Measurements from ENCODE around the gene IFITM10.

Gene IFITM10

DNA sequence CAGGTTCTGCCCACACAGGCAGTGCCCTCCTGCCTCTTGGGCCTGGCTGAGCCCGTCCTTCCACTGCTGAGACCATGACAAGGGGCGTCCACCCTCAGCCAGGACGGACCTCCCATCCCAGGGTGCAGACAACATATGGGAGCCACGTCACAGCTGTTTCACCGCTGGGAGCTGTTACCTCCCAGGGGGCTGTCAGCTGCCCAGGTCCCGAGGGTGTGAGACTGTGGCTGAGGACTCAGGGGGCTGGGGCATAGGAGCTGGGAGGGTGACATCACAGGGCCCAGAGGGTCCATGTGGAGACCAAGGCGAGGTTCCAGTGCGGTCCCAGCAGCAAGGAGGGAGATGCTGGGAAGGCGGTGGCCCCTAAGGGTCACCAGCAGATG is 31.2 kb upstream of the IFITM10 start:
- Histone ChIP-seq H3K36me3 (ENCODE audit: insufficient read depth) (no peaks in the 10 kb centered on the region), H3K79me2 (ENCODE audit: insufficient read depth, low read depth) (no peaks in the 10 kb centered on the region), H2AFZ (ENCODE audit: low read depth) (no peak overlapping the region), H3K4me2 (no peak overlapping the region), H3K27ac (no peak overlapping the region), H3K4me1 (ENCODE audit: low read depth, poor library complexity, severe bottlenecking) (no peaks in the 10 kb centered on the region), H3K4me3 (IDR thresholded peaks at IDR 0.05; ENCODE audit: insufficient read depth, low read depth, low read length) (no peak overlapping the region), H3K9ac (no peak overlapping the region), H4K20me1 (ENCODE audit: insufficient read depth) (no peaks in the 10 kb centered on the region), H3K27me3 (ENCODE audit: insufficient read depth, low read depth) (peaks cover 76% of the 10 kb centered on the region)
- TF ChIP-seq, protein P1, sequence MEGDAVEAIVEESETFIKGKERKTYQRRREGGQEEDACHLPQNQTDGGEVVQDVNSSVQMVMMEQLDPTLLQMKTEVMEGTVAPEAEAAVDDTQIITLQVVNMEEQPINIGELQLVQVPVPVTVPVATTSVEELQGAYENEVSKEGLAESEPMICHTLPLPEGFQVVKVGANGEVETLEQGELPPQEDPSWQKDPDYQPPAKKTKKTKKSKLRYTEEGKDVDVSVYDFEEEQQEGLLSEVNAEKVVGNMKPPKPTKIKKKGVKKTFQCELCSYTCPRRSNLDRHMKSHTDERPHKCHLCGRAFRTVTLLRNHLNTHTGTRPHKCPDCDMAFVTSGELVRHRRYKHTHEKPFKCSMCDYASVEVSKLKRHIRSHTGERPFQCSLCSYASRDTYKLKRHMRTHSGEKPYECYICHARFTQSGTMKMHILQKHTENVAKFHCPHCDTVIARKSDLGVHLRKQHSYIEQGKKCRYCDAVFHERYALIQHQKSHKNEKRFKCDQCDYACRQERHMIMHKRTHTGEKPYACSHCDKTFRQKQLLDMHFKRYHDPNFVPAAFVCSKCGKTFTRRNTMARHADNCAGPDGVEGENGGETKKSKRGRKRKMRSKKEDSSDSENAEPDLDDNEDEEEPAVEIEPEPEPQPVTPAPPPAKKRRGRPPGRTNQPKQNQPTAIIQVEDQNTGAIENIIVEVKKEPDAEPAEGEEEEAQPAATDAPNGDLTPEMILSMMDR (conservative IDR thresholded peaks at IDR 0.05; ENCODE audit: low read depth, low read length), result no peak

DNA sequence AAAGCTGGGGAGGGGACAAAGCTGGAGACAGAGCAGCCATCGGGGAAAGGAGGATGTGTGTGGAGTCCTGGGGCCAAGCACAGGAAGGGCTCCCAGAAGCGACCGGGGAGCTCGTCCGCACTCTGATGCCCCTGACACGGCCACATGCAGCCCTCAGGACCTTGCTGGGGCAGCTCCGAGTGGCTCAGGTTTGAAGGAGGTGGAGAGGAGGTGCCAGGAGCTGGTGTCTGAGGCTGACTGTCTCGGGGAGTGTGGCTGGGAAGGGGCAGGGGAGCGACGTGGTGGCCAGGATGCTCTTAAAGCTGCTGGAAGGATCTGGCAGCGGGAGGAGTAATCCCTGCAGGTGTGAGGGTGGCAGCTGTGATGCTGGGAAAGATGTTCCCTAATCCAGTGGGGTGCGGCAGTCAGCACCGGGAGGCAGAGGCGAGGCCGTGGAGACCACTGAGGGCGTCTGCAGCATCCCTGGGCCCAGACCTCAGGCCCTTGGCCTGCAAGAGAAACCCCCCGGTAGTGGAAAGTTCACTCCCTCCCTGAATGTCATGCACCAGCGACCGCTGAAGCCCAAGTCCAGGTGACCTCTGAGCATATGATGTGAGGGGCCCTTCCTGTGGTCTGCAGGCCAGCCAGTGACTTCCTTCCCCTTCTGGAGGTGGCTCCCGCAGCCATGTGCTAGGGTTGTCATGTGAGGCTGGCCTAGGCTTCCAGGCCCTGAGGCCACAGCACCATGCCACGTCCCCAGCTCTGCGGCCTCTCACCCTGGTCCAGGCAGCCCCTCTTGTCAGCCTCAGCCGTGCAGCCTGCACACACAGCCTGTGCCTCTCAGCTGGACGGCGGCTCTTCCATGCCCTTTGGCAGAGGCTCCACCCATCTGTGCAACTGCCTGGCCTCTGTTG is 30.6 kb upstream of the IFITM10 start:
- Histone ChIP-seq H3K9ac (no peak overlapping the region), H3K27me3 (ENCODE audit: insufficient read depth, low read depth) (peaks cover 77% of the 10 kb centered on the region)

DNA sequence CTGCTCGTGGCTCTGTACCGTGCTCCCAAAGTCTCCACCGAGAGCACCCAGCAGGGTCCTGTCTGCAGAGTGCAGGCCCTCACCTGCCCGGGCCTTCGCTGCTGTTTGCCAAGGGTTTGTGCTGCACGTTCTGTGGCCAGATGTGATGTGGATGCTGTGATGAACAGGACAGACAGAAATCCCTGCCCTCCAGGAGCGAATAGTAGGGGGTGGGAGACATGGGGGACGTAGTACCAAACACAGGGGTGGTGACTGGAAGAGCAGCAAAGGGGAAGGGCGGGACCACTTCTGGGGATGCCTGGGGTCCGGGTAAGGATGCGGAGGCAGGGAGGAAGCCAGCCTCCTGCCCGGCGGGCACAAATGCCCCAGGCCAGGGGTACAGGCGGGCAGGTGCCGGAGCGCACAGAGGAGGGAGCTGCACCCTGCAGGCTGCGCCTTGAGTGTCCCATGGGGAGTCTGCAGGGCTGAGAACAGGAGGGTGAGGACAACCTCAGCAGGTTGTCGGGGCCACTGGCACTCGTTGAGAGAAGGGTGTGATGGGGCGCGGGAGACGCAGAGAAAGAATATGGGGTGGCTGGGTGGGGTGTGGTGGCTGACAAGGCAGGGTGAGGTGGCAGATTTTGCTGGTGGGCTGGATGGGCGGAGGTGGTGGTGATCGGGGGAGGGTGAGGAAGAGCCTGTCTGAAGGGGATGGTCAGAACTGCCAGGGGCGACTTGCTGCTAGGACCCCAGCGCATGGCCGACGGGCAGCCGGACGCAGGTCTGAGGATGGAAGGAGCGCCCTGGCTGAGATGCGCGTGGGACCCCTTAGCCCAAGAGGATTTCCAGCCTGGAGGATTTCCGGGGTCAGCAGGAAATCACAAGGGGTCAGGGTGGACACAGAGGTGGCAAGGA is 29.7 kb upstream of the IFITM10 start:
- TF ChIP-seq, protein P1 (conservative IDR thresholded peaks at IDR 0.05; ENCODE audit: low read depth, low read length), result no peak
- Histone ChIP-seq H3K27ac (no peak overlapping the region), H4K20me1 (ENCODE audit: insufficient read depth) (no peaks in the 10 kb centered on the region), H3K4me2 (no peak overlapping the region), H3K9ac (no peak overlapping the region), H3K79me2 (ENCODE audit: insufficient read depth, low read depth) (no peaks in the 10 kb centered on the region), H3K36me3 (ENCODE audit: insufficient read depth) (no peaks in the 10 kb centered on the region), H2AFZ (ENCODE audit: low read depth) (no peak overlapping the region), H3K27me3 (ENCODE audit: insufficient read depth, low read depth) (peaks cover 75% of the 10 kb centered on the region), H3K4me3 (IDR thresholded peaks at IDR 0.05; ENCODE audit: insufficient read depth, low read depth, low read length) (no peak overlapping the region), H3K4me1 (ENCODE audit: low read depth, poor library complexity, severe bottlenecking) (no peaks in the 10 kb centered on the region)

More for the DNA sequence above, 30.6 kb upstream of the IFITM10 start:
- Histone ChIP-seq H3K36me3 (ENCODE audit: insufficient read depth) (no peaks in the 10 kb centered on the region), H3K4me3 (IDR thresholded peaks at IDR 0.05; ENCODE audit: insufficient read depth, low read depth, low read length) (no peak overlapping the region), H3K4me1 (ENCODE audit: low read depth, poor library complexity, severe bottlenecking) (no peaks in the 10 kb centered on the region), H3K27ac (no peak overlapping the region), H3K79me2 (ENCODE audit: insufficient read depth, low read depth) (no peaks in the 10 kb centered on the region), H2AFZ (ENCODE audit: low read depth) (no peak overlapping the region), H3K4me2 (no peak overlapping the region), H4K20me1 (ENCODE audit: insufficient read depth) (no peaks in the 10 kb centered on the region)
- TF ChIP-seq, protein P1 (conservative IDR thresholded peaks at IDR 0.05; ENCODE audit: low read depth, low read length), result no peak

DNA sequence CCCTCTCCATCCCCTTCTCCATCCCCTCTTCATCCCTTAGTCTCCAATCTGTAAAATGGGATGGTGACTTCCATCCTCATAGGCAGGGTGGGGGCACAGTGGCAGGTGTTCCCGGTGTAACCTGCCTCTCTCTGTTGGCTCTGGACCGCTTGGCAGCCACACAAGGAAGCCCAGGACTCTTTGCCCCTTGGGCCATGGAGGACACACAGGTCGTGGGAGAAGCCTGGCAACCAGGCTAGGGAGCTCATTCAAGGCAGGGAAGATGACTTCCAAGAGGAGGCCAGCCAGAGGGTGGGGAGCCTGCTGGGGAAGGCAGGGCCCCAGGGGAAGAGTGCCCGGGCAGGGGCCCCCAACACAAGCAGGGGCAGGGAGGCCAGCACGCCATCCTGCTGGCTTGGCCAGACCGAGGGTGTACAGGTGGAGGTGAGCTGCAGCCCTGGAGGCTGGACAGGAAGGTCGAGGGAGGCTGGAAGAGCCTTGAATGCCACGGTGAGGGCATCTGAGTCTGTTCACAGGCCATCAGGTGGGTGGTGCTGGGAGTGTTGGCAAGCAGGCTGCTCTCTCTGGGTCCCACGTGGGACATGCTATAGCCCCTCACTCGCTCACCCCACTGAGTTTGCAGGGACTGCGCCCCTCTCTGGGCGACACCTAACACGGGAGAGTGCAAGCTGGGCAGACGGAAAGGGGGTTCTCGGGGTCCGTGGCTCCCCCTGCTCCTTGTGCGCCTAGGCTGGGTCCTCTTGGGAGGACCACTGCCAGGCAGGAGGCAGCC is 28.8 kb upstream of the IFITM10 start:
- TF ChIP-seq, protein P1 (conservative IDR thresholded peaks at IDR 0.05; ENCODE audit: low read depth, low read length), result no peak
- Histone ChIP-seq H3K79me2 (ENCODE audit: insufficient read depth, low read depth) (no peaks in the 10 kb centered on the region), H3K4me2 (no peak overlapping the region), H3K36me3 (ENCODE audit: insufficient read depth) (no peaks in the 10 kb centered on the region), H3K4me3 (IDR thresholded peaks at IDR 0.05; ENCODE audit: insufficient read depth, low read depth, low read length) (no peak overlapping the region), H3K4me1 (ENCODE audit: low read depth, poor library complexity, severe bottlenecking) (no peaks in the 10 kb centered on the region), H3K27me3 (ENCODE audit: insufficient read depth, low read depth) (peaks cover 75% of the 10 kb centered on the region), H3K9ac (no peak overlapping the region), H4K20me1 (ENCODE audit: insufficient read depth) (no peaks in the 10 kb centered on the region), H3K27ac (no peak overlapping the region), H2AFZ (ENCODE audit: low read depth) (no peak overlapping the region)
